ENCODE results near the gene ING2. TPM values are rescaled to one million over a fixed set of nuclear protein-coding genes. Genes with fewer than 3 reads are reported as not detected.

Gene ING2
- total RNA-seq, 4 donors from 2014 or later = 15.4 to 16.9 TPM; not detected in 2

GRCh38 chr4:183495184-183495583 lies 9.7 kb upstream of the ING2 start:
- DNase-seq = no peak
- Histone ChIP-seq H3K27ac (no peak overlapping the region), H3K4me3 (no peak overlapping the region), H3K36me3 (no peaks in the 10 kb centered on the region), H3K27me3 (no peaks in the 10 kb centered on the region), H3K4me1 (no peaks in the 10 kb centered on the region), H3K9me3 (no peaks in the 10 kb centered on the region)
- intact Hi-C loops (cut with DNase I; ENCODE audit: low total_unique reads) (no loop called here), in situ Hi-C loops (cut with MboI; ENCODE audit: low pct_ligation_motif_present in 1 of 4, low pct_unique_long_range_greater_than_20kb in 1 of 4, low sequenced_read_pairs in 3 of 4) (no loop called here)
- 86 to 89% methylated on average over 3 of the region's 3 CpGs for WGBS, 2 donors (ENCODE audit: low coverage in 1 of 2)
- TF ChIP-seq POLR2AphosphoS5 (IDR thresholded peaks at IDR 0.05) = no peak
- TF ChIP-seq POLR2A (IDR thresholded peaks at IDR 0.05) = no peak
- TF ChIP-seq EP300 (IDR thresholded peaks at IDR 0.05; ENCODE audit: low read depth) = no peak
- TF ChIP-seq, protein P1, sequence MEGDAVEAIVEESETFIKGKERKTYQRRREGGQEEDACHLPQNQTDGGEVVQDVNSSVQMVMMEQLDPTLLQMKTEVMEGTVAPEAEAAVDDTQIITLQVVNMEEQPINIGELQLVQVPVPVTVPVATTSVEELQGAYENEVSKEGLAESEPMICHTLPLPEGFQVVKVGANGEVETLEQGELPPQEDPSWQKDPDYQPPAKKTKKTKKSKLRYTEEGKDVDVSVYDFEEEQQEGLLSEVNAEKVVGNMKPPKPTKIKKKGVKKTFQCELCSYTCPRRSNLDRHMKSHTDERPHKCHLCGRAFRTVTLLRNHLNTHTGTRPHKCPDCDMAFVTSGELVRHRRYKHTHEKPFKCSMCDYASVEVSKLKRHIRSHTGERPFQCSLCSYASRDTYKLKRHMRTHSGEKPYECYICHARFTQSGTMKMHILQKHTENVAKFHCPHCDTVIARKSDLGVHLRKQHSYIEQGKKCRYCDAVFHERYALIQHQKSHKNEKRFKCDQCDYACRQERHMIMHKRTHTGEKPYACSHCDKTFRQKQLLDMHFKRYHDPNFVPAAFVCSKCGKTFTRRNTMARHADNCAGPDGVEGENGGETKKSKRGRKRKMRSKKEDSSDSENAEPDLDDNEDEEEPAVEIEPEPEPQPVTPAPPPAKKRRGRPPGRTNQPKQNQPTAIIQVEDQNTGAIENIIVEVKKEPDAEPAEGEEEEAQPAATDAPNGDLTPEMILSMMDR (IDR thresholded peaks at IDR 0.05) = no peak

DNA sequence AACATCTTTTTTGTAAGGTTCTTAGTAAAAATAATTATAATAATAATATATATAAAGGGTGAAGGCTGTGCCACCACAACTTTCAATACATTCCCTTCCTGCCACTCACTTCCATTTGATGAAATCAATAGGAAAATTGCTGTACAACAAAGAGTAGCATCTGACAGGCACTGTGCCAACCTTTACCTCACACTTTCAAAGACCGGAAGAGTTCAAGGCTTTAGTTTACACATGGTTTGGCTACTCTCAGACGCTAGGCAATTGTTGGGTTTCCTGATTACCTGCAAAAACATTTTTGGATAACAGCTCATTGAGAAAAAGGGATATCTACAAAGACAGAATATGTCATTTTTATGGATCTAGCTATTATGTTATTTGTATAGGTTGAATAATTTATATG lies 5.5 kb upstream of the ING2 start:
- TF ChIP-seq POLR2A (IDR thresholded peaks at IDR 0.05) = no peak
- no peak for TF ChIP-seq POLR2AphosphoS5 (IDR thresholded peaks at IDR 0.05)
- TF ChIP-seq, protein P1 (IDR thresholded peaks at IDR 0.05) = no peak
- TF ChIP-seq EP300 (IDR thresholded peaks at IDR 0.05; ENCODE audit: low read depth) = no peak
- H3K27me3 ChIP-seq = no peaks in the 10 kb centered on the region
- no peak overlapping the region for H3K27ac ChIP-seq
- no peak overlapping the region for H3K4me3 ChIP-seq
- H3K9me3 ChIP-seq = no peaks in the 10 kb centered on the region
- intact Hi-C loops (cut with DNase I; ENCODE audit: low total_unique reads) (no loop called here), in situ Hi-C loops (cut with MboI; ENCODE audit: low pct_ligation_motif_present in 1 of 4, low pct_unique_long_range_greater_than_20kb in 1 of 4, low sequenced_read_pairs in 3 of 4) (no loop called here)
- no peaks in the 10 kb centered on the region for H3K36me3 ChIP-seq
- 37 to 38% methylated on average over 2 of the region's 2 CpGs for WGBS, 2 donors (ENCODE audit: low coverage in 1 of 2)
- peaks cover 8 to 13% (median 10%) of the 10 kb centered on the region in 4 donors for H3K4me1 ChIP-seq
- no peak for DNase-seq

- WGBS, 2 donors (ENCODE audit: low coverage in 1 of 2) = 74 to 80% methylated on average over 5 of the region's 5 CpGs
- H3K4me1 ChIP-seq = peaks cover 8 to 13% (median 10%) of the 10 kb centered on the region in 4 donors
- in situ Hi-C loops (cut with MboI; ENCODE audit: low pct_ligation_motif_present in 1 of 4, low pct_unique_long_range_greater_than_20kb in 1 of 4, low sequenced_read_pairs in 3 of 4) = loop anchor here in 1 of 4 donors (10.0 kb wide), 1 partner anchor 155 kb away; the partner anchor contains the start of genes RWDD4 and TRAPPC11
- no peaks in the 10 kb centered on the region for H3K9me3 ChIP-seq
- TF ChIP-seq POLR2A (IDR thresholded peaks at IDR 0.05) (no peak), EP300 (IDR thresholded peaks at IDR 0.05; ENCODE audit: low read depth) (no peak)
- TF ChIP-seq, protein P1 (IDR thresholded peaks at IDR 0.05) = no peak
- no peaks in the 10 kb centered on the region for H3K27me3 ChIP-seq
- DNase-seq = no peak
- H3K36me3 ChIP-seq = no peaks in the 10 kb centered on the region
- H3K27ac ChIP-seq = no peak overlapping the region
- no peak overlapping the region for H3K4me3 ChIP-seq
- intact Hi-C loops (cut with DNase I; ENCODE audit: low total_unique reads) = no loop called here
Observed at GRCh38 chr4:183499801-183500200, 5.1 kb upstream of the ING2 start.

DNA sequence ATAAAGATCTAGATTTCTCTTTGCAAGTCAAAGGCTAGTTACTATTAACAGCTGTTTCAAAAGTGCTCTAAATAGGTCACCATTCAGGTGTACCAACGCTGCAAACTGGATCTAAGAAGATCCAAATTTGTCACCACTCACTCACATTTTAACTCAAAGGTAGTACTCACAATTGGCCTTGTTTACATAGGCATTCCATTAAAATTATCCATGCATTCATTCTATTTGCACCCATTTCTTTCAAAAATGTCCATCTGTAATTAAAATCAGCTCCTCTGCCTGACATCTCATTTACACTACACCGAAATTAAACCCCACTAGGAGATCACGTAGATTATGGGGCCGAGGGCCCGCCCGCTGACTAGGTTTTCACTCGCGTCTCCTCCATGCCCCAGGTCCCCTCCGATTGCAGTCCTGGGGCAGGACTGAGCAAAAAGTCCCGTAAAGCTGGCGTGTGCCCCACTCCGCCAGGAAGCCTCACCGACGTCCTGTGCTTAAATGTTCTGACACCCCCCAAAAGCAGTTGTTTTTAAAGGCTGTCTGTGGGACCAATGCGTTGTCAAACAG lies 1.3 kb upstream of the ING2 start:
- in situ Hi-C loops (cut with MboI; ENCODE audit: low pct_ligation_motif_present in 1 of 4, low pct_unique_long_range_greater_than_20kb in 1 of 4, low sequenced_read_pairs in 3 of 4) = loop anchor here in 1 of 4 donors (10.0 kb wide), 1 partner anchor 151 kb away; the partner anchor contains the start of genes RWDD4 and TRAPPC11
- no peaks in the 10 kb centered on the region for H3K9me3 ChIP-seq
- peak overlapping the region; percentile 61 to 83 (median 76) for H3K4me3 ChIP-seq
- WGBS, 2 donors (ENCODE audit: low coverage in 1 of 2) = 1% methylated on average over 14 to 15 of the region's 15 CpGs
- peak overlapping the region; percentile 93 to 98 (median 97) for H3K27ac ChIP-seq
- no peak for DNase-seq
- TF ChIP-seq POLR2A (IDR thresholded peaks at IDR 0.05) (no peak), EP300 (IDR thresholded peaks at IDR 0.05; ENCODE audit: low read depth) (no peak), POLR2AphosphoS5 (IDR thresholded peaks at IDR 0.05) (no peak)
- TF ChIP-seq, protein P1 (IDR thresholded peaks at IDR 0.05) = no peak
- no peaks in the 10 kb centered on the region for H3K36me3 ChIP-seq
- intact Hi-C loops (cut with DNase I; ENCODE audit: low total_unique reads) = loop anchor here (2.0 kb wide), 2 partner anchors 59 to 155 kb away; partner anchors contain the start of genes CDKN2AIP, RWDD4 and TRAPPC11
- H3K4me1 ChIP-seq = peaks cover 13 to 36% (median 21%) of the 10 kb centered on the region in 4 donors
- no peaks in the 10 kb centered on the region for H3K27me3 ChIP-seq

Measured in transverse colon (tissue), 4 donors.